ENCODE results near the gene STK40.
A peak's percentile ranks its signal among the peaks of the same experiment; 100 is the strongest.

Gene STK40

DNA sequence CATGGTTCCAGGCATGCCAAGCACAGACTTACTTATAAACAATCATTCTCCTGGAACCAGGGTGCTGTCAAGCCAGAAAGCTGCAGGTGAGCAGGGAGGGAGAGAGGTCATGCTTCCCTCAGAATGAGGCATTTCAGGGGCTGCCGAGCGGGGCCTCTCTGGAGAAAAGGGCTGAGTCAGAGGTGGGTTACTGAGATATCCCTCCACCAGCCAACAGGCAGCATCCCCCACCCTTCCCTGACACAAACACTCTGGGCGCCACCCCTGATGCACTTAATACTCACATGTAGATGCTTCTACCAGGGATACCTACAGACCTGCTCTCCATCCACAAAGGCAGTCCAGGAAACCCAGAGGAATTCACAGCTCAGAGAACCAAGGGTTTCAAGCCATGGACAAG lies 13.1 kb downstream of the STK40 start:
- DNase-seq (ENCODE audit: low read depth in 2 of 2) = no peak

DNA sequence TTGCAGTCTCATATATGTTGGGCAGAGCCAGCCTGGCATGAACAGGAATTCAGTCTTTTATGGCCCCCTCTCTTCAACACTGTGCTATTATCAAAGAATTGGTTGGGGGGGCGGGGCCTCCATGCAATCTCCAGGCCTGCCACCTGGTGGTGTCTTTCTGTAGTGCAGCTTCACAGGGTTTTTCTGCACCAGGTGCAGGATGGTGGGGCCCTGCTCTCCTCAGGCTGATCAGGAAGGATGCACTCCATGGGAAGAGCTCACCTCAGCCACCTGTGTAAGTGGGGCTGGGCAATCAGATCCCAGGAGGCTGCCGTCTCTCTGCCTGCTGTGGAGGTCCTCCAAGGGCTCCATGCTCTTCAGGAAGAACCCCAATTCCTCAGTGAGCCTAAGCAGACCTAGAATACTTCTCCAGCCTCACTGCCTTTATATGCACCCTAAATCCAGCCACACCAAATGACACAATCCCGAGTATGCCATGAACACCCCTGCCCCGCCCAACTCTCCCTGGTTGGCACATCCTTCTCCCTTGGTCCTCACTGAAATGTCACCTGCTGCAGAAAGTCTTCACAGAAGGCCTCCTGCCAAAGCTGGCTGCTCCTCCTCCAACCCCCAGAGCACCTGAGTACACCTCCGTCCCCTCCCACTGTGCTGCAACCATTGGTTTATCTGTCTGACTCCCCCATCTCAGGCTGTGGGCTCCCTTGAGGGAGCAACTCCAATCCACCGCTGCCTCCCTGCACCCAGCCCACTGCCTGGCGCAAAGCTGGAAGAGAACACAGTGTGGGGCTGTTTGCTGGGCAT lies 16.5 kb downstream of the STK40 start:
- peak; percentile 66 for DNase-seq (ENCODE audit: low read depth in 2 of 2)

DNA sequence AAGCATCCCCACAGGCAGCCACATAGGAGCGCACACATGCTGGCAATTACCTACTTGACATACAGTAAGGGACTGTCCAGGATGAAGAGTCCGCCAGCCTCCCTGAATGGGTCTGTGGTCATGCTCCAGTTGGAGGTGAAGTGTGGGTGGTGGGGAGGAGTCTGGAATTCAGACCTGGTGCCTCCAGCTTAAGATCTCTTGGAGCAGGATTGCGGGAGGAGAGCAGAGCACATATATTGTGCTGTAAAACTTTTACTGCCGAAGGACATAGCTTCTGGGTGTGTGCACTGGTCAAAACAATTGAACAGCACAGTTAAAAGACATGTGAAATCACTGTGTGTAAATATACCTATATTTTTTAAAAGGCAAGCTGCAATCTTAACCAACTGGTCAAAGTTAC lies 17.9 kb downstream of the STK40 start:
- DNase-seq (ENCODE audit: low read depth in 2 of 2) = no peak

DNA sequence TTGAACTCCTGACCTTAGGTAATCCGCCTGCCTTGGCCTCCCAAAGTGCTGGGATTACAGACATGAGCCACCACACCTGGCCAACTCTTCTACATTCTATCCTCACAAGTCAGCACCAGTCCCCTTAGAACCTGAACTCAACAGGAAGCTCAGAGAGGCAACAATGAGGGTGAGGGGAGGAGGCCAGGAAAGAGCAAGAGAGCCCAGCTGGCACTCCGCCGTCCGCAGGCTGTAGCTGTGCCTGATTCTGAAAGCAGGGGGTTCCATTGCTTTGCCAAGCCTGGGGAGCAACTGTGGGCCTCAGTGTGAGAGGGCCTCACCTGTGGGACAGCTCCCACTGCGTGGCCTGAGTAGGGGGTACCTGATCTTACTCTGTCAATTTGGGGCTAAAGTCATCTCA lies 18.7 kb downstream of the STK40 start:
- DNase-seq (ENCODE audit: low read depth in 2 of 2) = no peak

DNA sequence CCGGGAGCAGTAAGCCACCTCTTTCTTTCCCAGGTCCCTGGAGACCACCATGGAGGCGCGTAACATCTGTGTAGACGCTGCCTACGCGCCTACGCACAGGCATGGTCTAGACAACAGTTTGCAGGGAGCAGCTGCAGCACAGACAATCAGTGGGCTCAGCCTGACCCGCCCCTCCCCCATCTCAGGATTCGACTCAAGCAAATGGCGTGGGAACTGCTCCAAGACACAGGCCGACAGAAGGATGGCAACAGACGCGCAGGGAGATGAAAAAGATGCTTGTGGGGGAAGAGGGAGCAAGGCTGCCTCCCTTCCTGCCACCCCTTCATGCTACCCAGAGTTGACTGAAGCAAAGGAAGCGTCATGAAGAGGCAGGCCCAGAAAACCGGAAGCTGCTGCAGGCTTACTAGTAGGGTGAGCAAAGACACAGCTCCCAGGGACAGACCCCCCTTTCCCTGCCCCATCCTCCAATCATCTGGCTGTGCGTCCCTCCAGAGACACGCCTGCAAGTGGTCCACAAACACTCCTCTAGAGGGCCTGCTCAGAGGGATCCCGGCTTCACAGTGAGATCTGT lies 19.5 kb downstream of the STK40 start:
- DNase-seq (ENCODE audit: low read depth in 2 of 2) = no peak

DNA sequence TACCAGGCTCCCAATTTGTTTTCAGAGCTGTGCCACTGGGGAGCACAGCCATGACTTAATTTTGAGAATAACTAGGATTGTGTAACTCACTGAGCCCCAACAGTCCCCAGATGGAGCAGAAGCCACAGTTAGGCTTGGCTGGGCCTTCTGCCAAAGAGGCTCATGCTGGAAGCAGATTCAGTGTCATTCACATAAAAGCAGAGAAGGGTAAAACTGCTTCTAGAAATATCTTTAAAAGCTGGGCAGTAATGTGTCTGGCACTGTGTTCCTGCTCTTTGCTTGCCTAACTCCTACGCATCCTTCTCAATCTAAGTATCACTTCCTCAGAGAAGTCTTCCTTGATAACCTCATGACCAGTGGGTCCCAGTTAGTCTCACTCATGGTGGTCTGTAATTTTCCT lies 20.3 kb downstream of the STK40 start:
- no peak for DNase-seq (ENCODE audit: low read depth in 2 of 2)

DNA sequence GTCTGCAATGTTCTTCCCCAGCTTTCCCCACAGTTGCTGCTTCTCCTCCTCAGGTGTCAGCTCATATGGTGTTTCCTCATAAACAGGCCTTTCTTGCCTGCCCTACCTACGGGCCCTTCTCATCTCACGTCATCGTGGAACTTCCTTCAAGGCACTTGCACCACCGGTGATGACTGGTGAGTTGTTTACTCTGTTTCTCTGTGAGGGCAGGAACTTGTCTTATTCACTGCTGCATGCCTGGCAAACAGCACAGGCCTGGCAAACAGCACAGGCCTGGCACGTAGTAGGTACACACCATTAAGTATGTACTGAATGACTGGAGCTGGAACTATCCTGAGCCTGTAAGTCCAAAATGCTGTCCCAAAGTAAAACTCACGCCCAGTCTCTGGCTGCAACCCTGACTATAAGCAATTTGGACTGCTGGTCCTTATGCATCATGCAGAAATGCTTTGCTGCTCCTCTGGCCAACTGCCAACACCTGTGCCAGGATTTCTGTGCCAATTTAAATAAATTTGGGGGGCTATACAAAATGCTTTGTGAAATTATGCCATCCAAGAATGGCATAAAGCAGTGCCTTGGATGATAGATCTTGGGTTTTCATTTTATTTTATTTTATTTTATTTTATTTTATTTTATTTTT lies 25.7 kb downstream of the STK40 start:
- DNase-seq (ENCODE audit: low read depth in 2 of 2) = no peak

DNA sequence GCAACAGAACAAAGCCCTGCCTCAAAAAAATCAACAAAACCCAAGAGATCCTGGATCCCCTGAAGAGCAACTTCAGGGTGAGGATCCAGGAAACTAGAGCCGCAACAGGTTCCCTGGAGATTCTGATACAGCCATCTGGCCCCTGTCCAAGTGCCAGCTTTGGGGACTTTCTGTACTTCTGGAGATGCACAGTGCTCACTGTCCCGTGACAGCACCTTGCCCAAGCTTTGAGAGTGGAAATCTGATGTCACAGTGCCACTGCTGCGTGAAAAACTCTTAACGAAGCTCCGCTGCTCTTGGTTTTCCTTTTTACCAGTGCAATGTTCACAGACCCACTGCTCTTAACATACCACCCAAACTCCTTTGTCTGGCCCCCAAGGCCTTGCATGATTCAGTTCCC lies 26.3 kb downstream of the STK40 start:
- DNase-seq (ENCODE audit: low read depth in 2 of 2) = no peak

DNA sequence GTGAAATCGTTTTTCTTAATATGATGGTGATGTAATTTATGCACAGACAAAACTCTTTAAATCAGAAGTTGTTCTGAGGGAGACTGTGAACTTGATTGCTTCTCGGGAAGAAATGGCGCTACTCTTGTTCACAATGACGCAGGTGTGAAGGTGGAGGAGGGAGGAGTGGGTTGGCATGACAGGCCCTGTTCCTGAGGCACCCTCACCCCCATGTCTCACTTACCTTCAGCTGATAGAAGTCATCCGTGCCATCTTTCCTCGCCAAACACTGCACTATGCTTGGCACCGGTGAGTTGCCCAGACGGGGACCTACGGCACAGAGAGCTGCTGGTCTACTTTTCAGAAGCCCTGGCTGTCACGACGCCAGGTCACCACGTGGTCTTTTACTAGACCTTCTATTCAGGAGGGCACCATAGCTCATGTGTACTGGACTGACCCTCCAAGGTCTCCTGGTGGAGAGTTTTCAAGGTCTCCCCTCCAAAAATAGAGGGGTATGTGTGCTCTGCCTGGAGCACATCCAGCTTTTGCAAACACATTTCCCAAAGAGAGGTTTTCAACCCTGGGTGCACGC lies 27.1 kb downstream of the STK40 start:
- DNase-seq (ENCODE audit: low read depth in 2 of 2) = no peak

DNA sequence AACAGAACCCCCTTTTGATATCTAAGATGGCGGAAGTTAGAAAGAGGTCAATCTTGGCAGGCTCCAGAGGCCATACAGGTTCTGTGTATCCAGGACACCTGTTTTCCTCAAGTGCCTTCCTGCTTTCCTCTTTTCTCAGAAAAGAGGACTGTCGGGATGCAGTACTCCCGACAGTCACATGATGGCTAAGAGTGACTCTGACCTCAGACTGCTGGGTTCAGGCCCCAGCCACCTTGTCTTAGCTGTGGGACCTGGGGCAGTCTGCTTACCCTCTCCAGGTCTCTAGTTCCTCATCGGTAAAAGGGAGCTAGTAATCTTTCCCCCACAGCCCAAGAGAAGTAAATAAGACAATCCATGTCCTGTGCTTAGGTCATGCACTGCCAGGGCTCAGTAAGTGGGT lies 29.9 kb downstream of the STK40 start:
- no peak for DNase-seq (ENCODE audit: low read depth in 2 of 2)

DNA sequence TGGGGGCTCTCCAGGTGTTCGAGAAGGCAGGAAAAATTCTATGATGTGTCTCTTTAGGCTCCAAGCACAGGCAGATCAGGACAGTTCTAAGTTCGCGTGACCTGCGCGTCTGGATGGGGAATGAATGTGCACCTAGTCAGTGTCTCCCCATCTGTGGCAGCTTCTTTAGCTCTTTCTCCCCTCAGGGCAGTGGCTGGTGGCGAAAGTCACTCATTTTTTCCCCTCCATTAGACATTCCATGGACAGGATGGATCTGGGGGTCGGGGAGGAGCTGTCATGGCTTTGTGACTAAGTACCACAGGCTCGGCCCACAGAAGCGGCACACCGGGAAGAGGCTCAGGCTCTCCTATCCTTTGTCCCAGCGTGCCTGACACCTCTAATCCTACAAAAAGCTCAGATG lies 31.2 kb downstream of the STK40 start:
- no peak for DNase-seq (ENCODE audit: low read depth in 2 of 2)

DNA sequence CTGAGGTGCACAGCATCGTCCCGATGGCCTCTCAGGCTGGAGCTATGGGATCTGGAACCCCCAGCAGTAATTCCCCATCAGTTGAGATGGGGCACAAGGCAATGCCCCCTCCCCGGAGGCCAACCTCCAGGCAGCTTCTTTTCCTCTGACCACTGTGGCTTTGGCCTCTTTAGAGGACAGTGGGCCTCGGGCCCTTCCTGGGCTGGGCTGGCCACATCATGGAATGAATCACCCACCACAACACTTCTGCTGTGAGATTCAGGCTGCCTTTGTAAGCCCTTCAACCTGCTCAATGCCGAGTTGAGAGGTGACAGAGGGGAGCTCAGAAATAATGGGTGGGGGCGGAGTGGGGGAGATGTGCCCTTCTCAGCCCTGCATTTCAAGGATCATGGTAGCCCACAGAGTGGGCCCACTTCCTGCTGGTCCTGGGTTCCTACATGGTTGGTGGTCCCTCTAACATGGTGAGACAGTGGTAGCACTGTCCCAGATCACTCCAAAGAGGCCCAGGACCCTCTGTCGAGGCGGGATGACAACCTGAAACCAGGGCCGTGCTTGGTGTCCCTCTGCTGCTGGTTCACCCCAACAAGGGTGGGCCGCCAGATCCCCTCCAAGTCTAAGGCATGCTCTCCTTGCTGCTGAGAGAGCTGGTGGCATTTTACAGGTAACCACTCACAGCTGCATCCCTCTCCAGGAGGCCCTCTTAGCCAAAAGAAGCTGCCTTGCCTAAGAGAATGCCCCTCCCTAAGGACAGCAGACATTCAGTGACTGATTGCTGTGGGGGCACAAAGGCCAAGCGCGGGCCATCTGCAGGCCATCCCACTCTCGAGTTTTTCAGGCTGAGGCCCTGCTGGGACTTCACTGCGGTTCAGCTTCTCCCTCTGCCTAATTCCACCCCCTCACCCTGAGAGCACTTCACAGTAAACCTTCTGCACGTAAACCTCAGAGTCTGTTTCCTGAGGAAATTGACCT lies 32.5 kb downstream of the STK40 start:
- no peak for DNase-seq (ENCODE audit: low read depth in 2 of 2)

DNA sequence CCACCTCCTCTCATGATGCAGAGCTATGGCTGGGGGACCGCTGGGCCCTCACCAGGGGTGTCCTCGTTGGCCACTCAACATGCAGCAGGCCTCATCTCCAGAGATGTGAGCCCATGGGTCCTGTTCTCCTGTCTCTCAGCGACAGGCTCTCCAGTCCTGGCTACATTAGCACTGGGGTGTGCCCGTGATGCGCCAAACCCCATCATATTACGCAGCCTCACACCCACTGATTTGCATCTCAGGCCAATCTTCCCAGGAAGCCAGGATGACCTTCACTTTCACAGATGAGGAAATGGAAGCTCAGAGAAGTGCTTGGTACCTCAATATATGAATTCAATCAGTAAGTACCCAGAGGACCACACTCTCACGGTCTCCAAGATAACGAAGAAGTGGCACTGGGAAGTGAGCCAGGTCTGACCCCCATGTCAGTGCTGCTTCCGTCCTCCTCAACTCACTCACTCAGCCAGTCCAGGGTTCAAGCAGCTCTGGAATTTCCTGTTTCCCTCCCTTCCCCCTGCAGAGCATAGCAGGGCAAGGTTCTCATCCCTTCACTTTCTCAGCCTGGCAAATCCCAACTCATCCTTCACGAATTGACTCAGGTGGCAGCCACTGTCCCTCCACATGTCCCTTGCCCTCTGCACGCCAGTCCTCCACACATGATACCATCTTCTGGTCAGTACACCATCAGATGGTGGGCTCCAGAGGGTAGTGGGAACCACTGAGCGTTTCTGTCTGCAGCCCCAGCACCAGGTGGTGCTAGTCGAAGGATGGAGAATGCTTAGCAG lies 33.4 kb downstream of the STK40 start:
- DNase-seq (ENCODE audit: low read depth in 2 of 2) = no peak

DNA sequence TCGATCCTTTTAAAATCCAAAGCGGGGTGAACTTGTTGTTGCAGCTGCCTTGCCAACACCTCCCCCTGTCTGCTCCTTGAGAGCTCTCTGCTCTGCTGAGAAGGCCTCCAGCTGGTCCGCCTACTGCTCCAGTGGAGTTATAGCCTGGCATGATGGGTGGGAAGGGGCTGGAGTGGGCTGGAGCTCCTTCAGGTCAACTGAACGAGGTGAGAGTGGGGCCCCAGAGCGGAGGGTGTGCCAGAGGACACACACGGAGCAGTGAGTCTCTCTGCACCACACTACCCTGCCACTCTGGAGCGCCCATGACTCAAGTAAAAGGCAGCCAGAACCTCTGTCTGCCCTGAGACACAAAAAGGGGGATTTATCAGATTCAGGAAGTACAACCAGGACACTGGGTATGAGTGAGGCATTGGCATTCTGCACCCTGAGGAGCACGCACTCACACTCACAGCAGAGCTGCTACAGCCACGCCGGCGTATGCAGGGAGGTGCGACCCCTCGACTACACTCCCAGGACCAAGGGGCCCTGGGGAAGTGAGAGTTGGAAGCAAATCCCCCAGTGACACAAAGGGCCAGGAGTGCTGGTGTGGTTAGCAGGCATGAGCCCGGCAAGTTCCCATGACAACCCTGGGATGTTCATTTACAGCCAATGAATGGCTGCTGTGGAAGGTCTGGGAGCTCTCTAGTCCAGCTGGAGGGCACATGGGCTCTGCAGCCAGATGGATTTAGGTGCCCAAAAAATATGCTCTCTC lies 34.3 kb downstream of the STK40 start:
- DNase-seq (ENCODE audit: low read depth in 2 of 2) = no peak

DNA sequence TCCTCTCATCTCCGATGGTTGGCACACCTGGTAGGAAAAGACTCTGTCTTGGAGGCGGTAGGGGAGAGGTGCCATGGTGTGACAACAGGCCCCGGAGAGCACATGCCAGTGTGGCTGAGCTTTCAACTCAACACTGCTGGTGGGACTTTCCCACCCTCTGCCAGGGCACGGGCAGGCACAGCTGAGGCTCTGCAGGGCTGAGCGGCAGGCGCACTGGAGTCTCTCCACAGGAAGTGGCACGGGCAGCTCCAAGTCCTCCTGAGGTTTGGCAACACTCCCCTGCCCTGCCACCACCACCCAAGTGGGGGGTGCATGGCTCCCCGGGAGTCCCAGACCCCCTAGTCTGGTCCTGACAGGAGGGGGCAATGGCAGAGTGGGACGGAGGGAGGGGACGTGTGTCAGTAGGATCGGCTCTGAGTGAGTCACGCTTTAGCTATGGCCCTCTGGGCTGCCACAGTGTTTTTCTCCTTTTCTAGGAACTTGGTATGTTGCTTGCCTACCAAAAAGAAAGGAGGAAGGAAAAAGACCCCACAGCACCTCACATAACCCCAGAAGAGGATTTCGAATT lies 35.0 kb downstream of the STK40 start:
- DNase-seq (ENCODE audit: low read depth in 2 of 2) = peak in 1 of 2 donors; percentile 28

DNA sequence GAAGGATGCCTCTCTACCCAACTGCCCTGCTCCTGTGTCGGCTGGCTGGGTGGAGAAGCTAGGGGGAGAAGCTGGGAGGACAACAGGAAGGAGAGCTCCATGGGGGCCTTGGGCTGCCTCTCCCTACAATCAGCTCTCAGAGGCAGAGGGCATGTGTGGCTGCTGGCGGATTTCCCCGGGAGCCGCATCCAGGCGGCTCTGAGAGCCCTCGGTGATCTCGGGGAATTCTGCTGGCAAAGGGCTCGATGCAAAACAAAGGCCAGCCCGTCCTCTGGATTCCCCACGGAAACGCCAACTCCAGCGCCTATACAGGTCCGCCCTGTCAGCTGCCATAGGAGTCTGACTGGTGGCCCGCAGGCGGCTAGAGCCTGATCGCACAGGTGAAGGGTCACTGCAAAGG lies 35.9 kb downstream of the STK40 start:
- no peak for DNase-seq (ENCODE audit: low read depth in 2 of 2)

DNA sequence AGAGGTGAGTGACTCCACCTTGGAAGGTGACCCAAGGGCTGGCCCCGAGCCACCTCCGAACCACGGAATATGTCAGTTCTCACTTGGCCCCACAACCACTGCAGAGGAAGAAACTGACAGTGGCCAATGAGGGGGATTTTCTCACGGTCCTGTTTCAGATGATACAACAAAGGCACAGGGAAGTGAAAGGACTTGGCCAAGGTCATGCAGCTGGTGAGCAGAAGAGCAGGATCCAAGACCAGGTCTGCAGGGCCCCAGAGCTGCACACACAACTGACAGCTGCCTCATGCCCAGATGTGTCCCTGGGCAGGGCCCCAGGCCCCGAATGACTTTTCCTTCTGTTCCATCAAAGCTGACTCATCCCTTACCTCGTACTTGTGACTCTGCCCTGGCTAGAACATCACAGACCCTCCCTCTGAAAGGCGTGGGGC lies 36.5 kb downstream of the STK40 start:
- DNase-seq (ENCODE audit: low read depth in 2 of 2) = no peak

DNA sequence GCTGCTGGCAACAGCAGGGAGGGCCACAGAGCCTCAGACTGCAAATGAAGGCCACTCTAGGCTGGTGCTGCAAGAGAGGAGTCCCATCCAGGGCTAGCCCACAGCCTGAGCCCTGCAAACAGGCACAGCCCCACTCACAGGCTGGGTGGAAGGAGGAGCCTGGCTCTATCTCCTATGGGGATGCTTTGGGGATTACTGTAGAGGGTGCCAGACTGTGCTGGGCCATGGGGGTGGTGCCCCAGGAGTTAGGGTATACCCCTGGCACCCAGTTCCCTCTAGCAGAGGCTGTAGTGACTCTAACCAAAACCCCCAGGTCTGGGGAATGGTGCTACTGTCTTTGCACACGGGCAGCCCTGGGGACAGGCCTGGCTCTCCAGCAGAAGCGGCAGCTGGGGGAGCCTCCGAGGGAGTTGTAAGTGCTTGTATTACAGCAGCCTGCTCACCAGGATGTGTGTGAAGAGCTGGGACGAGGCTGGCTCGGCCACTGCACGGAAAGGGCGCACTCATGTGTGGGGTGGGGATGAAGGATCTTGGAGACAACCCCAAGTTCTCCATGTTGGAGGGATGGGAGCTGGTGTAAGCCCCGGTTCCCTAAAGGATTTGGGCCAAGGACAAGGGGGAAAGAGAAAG lies 38.9 kb downstream of the STK40 start:
- no peak for DNase-seq (ENCODE audit: low read depth in 2 of 2)

DNA sequence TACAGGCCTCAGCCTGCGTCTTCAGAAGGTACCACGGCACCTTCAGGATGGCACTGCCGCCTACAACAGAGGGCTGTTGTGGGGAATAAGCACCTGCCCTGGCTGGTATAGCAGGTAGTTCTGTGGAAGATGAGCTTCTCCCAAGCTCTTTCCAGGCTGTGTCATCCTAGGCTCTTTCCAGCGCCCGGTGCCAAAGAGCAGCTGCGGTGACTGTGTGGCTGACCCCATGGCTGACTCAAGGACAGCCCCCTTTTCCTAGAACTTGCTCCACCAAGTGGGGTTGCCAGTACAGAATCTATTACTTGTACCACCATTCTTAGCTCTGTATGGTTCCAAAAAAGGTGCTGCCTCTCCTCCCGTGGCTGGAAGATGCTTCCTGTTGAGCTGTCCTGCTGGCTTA lies 40.4 kb downstream of the STK40 start:
- no peak for DNase-seq (ENCODE audit: low read depth in 2 of 2)

DNA sequence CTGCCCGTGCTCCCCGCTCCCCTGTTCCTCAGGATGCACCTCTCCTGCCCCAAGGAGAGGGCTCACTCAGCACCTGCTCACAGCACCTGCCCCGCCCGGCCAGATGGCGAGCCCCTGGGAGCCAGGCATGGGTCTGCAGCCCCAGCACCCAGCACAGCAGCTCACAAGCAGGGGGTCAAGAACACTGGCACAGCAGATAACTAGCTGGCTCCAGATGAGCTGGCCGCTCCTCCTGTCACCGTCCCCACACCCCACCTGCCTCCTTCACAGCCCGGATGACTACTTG lies 41.4 kb downstream of the STK40 start:
- no peak for DNase-seq (ENCODE audit: low read depth in 2 of 2)
